Left lung (tissue), 10 donors: Measurements from ENCODE around the gene TGFBRAP1. TPM values are rescaled to one million over a fixed set of nuclear protein-coding genes. Genes with fewer than 3 reads are reported as not detected.

Source experiments
- ATAC-seq: fragments of 200-7000 bp; cut with Tn5 transposase; one replicate; pipeline ENCODE4 v1.9.1; 2020; ENCODE audit warnings: moderate library complexity
- DNase-seq, 4 donors: peaks; one replicate each; pipeline ENCODE4 v3.0.0-alpha.2; 2013 to 2020
- H3K27ac ChIP-seq, 2 donors: fragments of 200-600 bp; sonication (generic) in 1 of 2; one replicate each; pipeline versions ENCODE4 v1.5.0 to v1.8.0; 2020 to 2021
- H3K27me3 ChIP-seq, 2 donors: fragments of 200-600 bp; sonication (generic) in 1 of 2; one replicate each; pipeline versions ENCODE4 v1.5.0 to v1.8.0; 2020 to 2021
- H3K36me3 ChIP-seq, 2 donors: fragments of 200-600 bp; sonication (generic) in 1 of 2; one replicate each; pipeline versions ENCODE4 v1.5.0 to v1.8.0; 2020 to 2021
- H3K4me1 ChIP-seq, 2 donors: fragments of 200-600 bp; one replicate each; pipeline ENCODE4 v1.8.0; 2021
- H3K4me3 ChIP-seq, 2 donors: fragments of 200-600 bp; sonication (generic) in 1 of 2; one replicate each; pipeline versions ENCODE4 v1.5.0 to v1.8.0; 2020 to 2021; ENCODE audit warnings: mild to moderate bottlenecking in 1 of 2
- H3K9me3 ChIP-seq, 2 donors: fragments of 200-600 bp; sonication (generic) in 1 of 2; one replicate each; pipeline versions ENCODE4 v1.5.0 to v1.8.0; 2020 to 2021
- intact Hi-C, 2 donors: fragments of 100-400 bp; cut with DNase I; formaldehyde crosslinking; loops; one replicate each; pipeline versions ENCODE4 v1.11.2 to v1.14.2; 2022
- polyA plus RNA-seq, 6 donors: library from polyadenylated mRNA; unstranded; fragments of 120-200 nt; gene quantifications; one replicate each; pipeline ENCODE4 v1.2.1, GENCODE V29; 2013; ENCODE audit not compliant: insufficient read length in 6 of 6
- total RNA-seq, 2 donors: library from RNA; stranded (reverse); fragmentation: NEBNext Ultra II Directional; extraction: Animal tissue kit (Norgen Biotek cat#: 25700); gene quantifications; one replicate each; pipeline ENCODE4 v1.2.1, GENCODE V29; 2021
- TF ChIP-seq, protein P1 (sequence below), 2 donors: fragments of 200-600 bp; sonication (generic) in 1 of 2; IDR thresholded peaks; one replicate each; pipeline versions ENCODE4 v1.5.0 to v1.8.0; 2021; ENCODE audit warnings: antibody characterized with exemption in 2 of 2
- donor health status: DM: no; HTN: yes; CAD: no.
- donor health status: DM: no; HTN: no; CAD: no.

Gene TGFBRAP1
- total and polyA plus RNA-seq, 8 donors = 14.2 to 23.3 (median 15.4) TPM

DNA sequence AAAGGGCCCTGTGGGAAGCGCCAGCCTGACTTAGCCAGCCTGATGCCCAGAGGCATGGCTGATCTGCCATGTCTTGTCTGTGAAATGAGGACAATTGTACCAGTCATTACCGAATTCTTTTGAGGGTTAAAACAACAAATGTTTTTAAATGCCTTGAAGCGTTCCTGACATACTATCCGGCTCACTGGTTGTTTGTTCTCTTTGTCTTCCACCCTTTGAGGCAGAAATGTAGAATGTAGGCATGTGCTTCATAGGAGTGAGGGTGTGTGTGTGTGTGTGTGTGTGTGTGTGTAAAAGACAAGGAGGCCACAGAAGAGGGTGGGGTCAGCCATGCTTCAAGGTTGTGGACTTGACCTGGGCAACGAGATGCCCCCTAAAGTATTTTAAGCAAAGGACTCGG lies 35.5 kb downstream of the TGFBRAP1 start:
- Histone ChIP-seq H3K27ac (no peak overlapping the region), H3K27me3 (no peaks in the 10 kb centered on the region), H3K36me3 (peaks cover 0 to 95% of the 10 kb centered on the region in 2 donors), H3K4me3 (no peak overlapping the region), H3K4me1 (no peaks in the 10 kb centered on the region), H3K9me3 (no peaks in the 10 kb centered on the region)
- intact Hi-C loops = no loop called here
- ATAC-seq = no peak
- TF ChIP-seq, protein P1, sequence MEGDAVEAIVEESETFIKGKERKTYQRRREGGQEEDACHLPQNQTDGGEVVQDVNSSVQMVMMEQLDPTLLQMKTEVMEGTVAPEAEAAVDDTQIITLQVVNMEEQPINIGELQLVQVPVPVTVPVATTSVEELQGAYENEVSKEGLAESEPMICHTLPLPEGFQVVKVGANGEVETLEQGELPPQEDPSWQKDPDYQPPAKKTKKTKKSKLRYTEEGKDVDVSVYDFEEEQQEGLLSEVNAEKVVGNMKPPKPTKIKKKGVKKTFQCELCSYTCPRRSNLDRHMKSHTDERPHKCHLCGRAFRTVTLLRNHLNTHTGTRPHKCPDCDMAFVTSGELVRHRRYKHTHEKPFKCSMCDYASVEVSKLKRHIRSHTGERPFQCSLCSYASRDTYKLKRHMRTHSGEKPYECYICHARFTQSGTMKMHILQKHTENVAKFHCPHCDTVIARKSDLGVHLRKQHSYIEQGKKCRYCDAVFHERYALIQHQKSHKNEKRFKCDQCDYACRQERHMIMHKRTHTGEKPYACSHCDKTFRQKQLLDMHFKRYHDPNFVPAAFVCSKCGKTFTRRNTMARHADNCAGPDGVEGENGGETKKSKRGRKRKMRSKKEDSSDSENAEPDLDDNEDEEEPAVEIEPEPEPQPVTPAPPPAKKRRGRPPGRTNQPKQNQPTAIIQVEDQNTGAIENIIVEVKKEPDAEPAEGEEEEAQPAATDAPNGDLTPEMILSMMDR (IDR thresholded peaks at IDR 0.05) = no peak
- no peak for DNase-seq

DNA sequence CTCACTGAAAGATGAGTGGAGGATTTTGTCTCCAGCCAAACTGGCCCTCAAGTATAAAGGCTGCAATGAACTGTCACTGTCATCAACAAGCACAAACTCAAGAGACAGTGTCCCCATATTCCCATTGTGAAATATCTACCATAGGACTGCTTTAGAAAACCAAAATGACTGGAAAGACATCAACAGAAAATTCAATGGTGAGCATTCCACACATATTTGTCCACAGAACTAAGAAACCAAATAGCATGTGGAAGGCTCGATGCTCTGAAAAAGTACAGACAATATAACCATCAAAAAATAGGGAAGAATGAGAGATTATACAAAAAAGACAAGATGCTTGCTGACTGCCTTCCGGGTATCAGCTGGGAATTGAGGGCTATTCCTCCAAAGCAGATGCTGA lies 37.6 kb downstream of the TGFBRAP1 start:
- no peak for DNase-seq
- intact Hi-C loops = no loop called here
- Histone ChIP-seq H3K36me3 (peaks cover 0 to 81% of the 10 kb centered on the region in 2 donors), H3K27me3 (no peaks in the 10 kb centered on the region), H3K4me1 (no peaks in the 10 kb centered on the region), H3K27ac (no peak overlapping the region), H3K9me3 (no peaks in the 10 kb centered on the region), H3K4me3 (no peak overlapping the region)
- ATAC-seq = no peak
- TF ChIP-seq, protein P1 (IDR thresholded peaks at IDR 0.05) = no peak

- Histone ChIP-seq H3K9me3 (no peaks in the 10 kb centered on the region), H3K36me3 (peaks cover 0 to 81% of the 10 kb centered on the region in 2 donors), H3K4me3 (no peak overlapping the region), H3K4me1 (no peaks in the 10 kb centered on the region), H3K27ac (no peak overlapping the region), H3K27me3 (no peaks in the 10 kb centered on the region)
- DNase-seq = no peak
- no peak for ATAC-seq
- TF ChIP-seq, protein P1 (IDR thresholded peaks at IDR 0.05) = no peak
- intact Hi-C loops = no loop called here
These were observed 38.4 kb downstream of the TGFBRAP1 start for GRCh38 chr2:105290981-105291660.

- no peak for ATAC-seq
These were observed 41.4 kb downstream of the TGFBRAP1 start for GRCh38 chr2:105288133-105288532.

DNA sequence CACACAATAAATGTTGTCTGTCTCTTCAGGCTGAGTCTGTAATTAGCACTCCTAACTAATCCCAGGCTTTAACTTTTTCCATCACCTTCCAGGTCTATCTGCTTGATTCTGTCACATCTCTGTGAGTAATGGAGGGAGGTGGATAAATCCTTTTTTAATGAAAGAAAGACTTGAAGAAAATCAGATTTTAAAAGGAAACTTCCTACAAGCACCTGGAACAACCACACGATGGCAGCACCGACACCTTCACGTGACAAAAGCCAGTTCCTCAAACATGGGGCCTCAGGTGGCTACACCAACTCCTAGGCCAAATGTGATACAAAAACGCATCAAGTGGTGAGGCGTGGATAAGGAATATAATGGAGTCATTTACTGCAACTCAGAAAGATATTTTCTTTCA lies 41.8 kb downstream of the TGFBRAP1 start:
- peaks cover 0 to 81% of the 10 kb centered on the region in 2 donors for H3K36me3 ChIP-seq
- DNase-seq = no peak

More at GRCh38 chr2:105288133-105288532, 41.4 kb downstream of the TGFBRAP1 start:
- H3K36me3 ChIP-seq = peaks cover 0 to 81% of the 10 kb centered on the region in 2 donors
- H3K9me3 ChIP-seq = no peaks in the 10 kb centered on the region
- no peak overlapping the region for H3K4me3 ChIP-seq
- H3K4me1 ChIP-seq = no peaks in the 10 kb centered on the region
- intact Hi-C loops = no loop called here
- no peak for DNase-seq
- H3K27ac ChIP-seq = no peak overlapping the region
- H3K27me3 ChIP-seq = no peaks in the 10 kb centered on the region
- TF ChIP-seq, protein P1 (IDR thresholded peaks at IDR 0.05) = no peak

More for the DNA sequence above, 41.8 kb downstream of the TGFBRAP1 start:
- intact Hi-C loops = no loop called here
- no peak overlapping the region for H3K27ac ChIP-seq
- no peak for ATAC-seq
- H3K27me3 ChIP-seq = no peaks in the 10 kb centered on the region
- no peaks in the 10 kb centered on the region for H3K4me1 ChIP-seq
- TF ChIP-seq, protein P1 (IDR thresholded peaks at IDR 0.05) = peak in 1 of 2 donors; percentile 18
- H3K9me3 ChIP-seq = no peaks in the 10 kb centered on the region
- H3K4me3 ChIP-seq = no peak overlapping the region
